ENCODE data around the gene PSMC2. TPM values are rescaled to one million over a fixed set of nuclear protein-coding genes. Genes with fewer than 3 reads are reported as not detected.
"Not testable (repeated sequence)": the region's sequence is repeated elsewhere in the genome, so short reads cannot be mapped to it uniquely, and the experiment has no call there.

The PSMC2 gene
- total and polyA plus RNA-seq, 12 donors: 74.5 to 355 (median 124) TPM

GRCh38 chr7:103396471-103396870 is 49.0 kb downstream of the PSMC2 start:
- WGBS, 4 donors: 52 to 68% (median 65%) methylated on average over 8 of the region's 8 CpGs
- no peak for DNase-seq
- no peaks in the 10 kb centered on the region for H3K36me3 ChIP-seq (replicated peaks in 1 of 2)
- no peaks in the 10 kb centered on the region for H3K27me3 ChIP-seq
- no peaks in the 10 kb centered on the region for H3K9me3 ChIP-seq (replicated peaks in 1 of 3)
- no peaks in the 10 kb centered on the region for H3K4me1 ChIP-seq (replicated peaks in 1 of 2)
- no peak overlapping the region for H3K4me3 ChIP-seq
- H3K27ac ChIP-seq: no peak overlapping the region
- TF ChIP-seq POLR2A (IDR thresholded peaks at IDR 0.05) (no peak), CTCF (IDR thresholded peaks at IDR 0.05) (no peak)
- intact Hi-C loops (cut with DNase I): no loop called here

- Histone ChIP-seq H3K27ac (no peak overlapping the region), H3K9me3 (replicated peaks in 1 of 3) (no peaks in the 10 kb centered on the region), H3K4me1 (replicated peaks in 1 of 2) (no peaks in the 10 kb centered on the region), H3K36me3 (replicated peaks in 1 of 2) (no peaks in the 10 kb centered on the region), H3K27me3 (no peaks in the 10 kb centered on the region), H3K4me3 (no peak overlapping the region)
- TF ChIP-seq POLR2A (IDR thresholded peaks at IDR 0.05) (no peak), CTCF (IDR thresholded peaks at IDR 0.05) (no peak)
- intact Hi-C loops (cut with DNase I): no loop called here
- no peak for DNase-seq
- WGBS, 4 donors: 31 to 49% (median 38%) methylated on average over 2 of the region's 2 CpGs
Measured at GRCh38 chr7:103398483-103399127, 51.2 kb downstream of the PSMC2 start.

GRCh38 chr7:103399687-103400086 is 52.2 kb downstream of the PSMC2 start:
- not testable (repeated sequence) for H3K36me3 ChIP-seq (replicated peaks in 1 of 2); H3K4me1 ChIP-seq (replicated peaks in 1 of 2); H3K27me3 ChIP-seq; DNase-seq; H3K9me3 ChIP-seq (replicated peaks in 1 of 3); H3K4me3 ChIP-seq; H3K27ac ChIP-seq
- intact Hi-C loops (cut with DNase I): loop anchor here in 1 of 2 donors (10.0 kb wide), 1 partner anchor 105 kb away; the partner anchor contains the start of gene PMPCB

GRCh38 chr7:103405789-103406613 is 58.6 kb downstream of the PSMC2 start:
- H3K4me1 ChIP-seq (replicated peaks in 1 of 2); H3K27ac ChIP-seq; H3K9me3 ChIP-seq (replicated peaks in 1 of 3); H3K4me3 ChIP-seq; H3K36me3 ChIP-seq (replicated peaks in 1 of 2); H3K27me3 ChIP-seq; DNase-seq: not testable (repeated sequence)
- intact Hi-C loops (cut with DNase I): loop anchor here in 1 of 2 donors (10.0 kb wide), 1 partner anchor 111 kb away; the partner anchor contains the start of gene PMPCB
- WGBS, 4 donors: 65 to 77% (median 70%) methylated on average over 3 to 7 of the region's 7 CpGs

- no peak overlapping the region for H3K27ac ChIP-seq
- DNase-seq: no peak
- WGBS, 4 donors: 72 to 91% (median 79%) methylated on average over 1 of the region's 1 CpG
- H3K4me3 ChIP-seq: no peak overlapping the region
- TF ChIP-seq POLR2A (IDR thresholded peaks at IDR 0.05) (no peak), CTCF (IDR thresholded peaks at IDR 0.05) (no peak)
- no peaks in the 10 kb centered on the region for H3K27me3 ChIP-seq
- H3K4me1 ChIP-seq (replicated peaks in 1 of 2): no peaks in the 10 kb centered on the region
- H3K36me3 ChIP-seq (replicated peaks in 1 of 2): no peaks in the 10 kb centered on the region
- intact Hi-C loops (cut with DNase I): no loop called here
- no peaks in the 10 kb centered on the region for H3K9me3 ChIP-seq (replicated peaks in 1 of 3)
Measured at GRCh38 chr7:103412151-103412550, 64.7 kb downstream of the PSMC2 start.
